Heart right ventricle (tissue), 16 donors: Measurements from ENCODE around the gene CLDN24. TPM values are rescaled to one million over a fixed set of nuclear protein-coding genes. Genes with fewer than 3 reads are reported as not detected.

Experiments
- ATAC-seq, 8 donors: fragments of 200-7000 bp; cut with Tn5 transposase; one replicate each; pipeline ENCODE4 v1.9.1; 2020; ENCODE audit warnings: mild to moderate bottlenecking in 8 of 8, moderate library complexity in 8 of 8, moderate number of reproducible peaks in 1 of 8
- DNase-seq, 2 donors: peaks; one replicate each; pipeline ENCODE4 v3.0.0-alpha.2; 2020
- H3K27ac ChIP-seq, 10 donors: fragments of 200-600 bp; sonication (generic) in 2 of 10; one replicate each; pipeline versions ENCODE4 v1.5.0 to v1.8.0; 2020 to 2022; ENCODE audit warnings: mild to moderate bottlenecking in 3 of 10
- H3K27me3 ChIP-seq, 7 donors: fragments of 200-600 bp; one replicate each; pipeline ENCODE4 v1.8.0; 2021 to 2022; ENCODE audit warnings: mild to moderate bottlenecking in 2 of 7
- H3K36me3 ChIP-seq, 9 donors: fragments of 200-600 bp; sonication (generic) in 1 of 9; one replicate each; pipeline versions ENCODE4 v1.5.0 to v1.8.0; 2020 to 2022; ENCODE audit warnings: mild to moderate bottlenecking in 2 of 9
- H3K4me1 ChIP-seq, 9 donors: fragments of 200-600 bp; sonication (generic) in 1 of 9; one replicate each; pipeline versions ENCODE4 v1.5.0 to v1.8.0; 2020 to 2022; ENCODE audit warnings: mild to moderate bottlenecking in 4 of 9
- H3K4me3 ChIP-seq, 10 donors: fragments of 200-600 bp; sonication (generic) in 2 of 10; one replicate each; pipeline versions ENCODE4 v1.5.0 to v1.8.0; 2020 to 2022; ENCODE audit warnings: mild to moderate bottlenecking in 7 of 10, moderate library complexity in 2 of 10
- H3K9me3 ChIP-seq, 11 donors: fragments of 200-600 bp in 10 of 11; sonication (generic) in 2 of 11; one replicate each; pipeline versions ENCODE4 v1.5.0 to v1.8.0; 2013 to 2022; ENCODE audit warnings: mild to moderate bottlenecking in 2 of 11, control low read depth in 1 of 11, moderate library complexity in 1 of 11
- WGBS, 2 donors: extraction: QIAGEN DNeasy Blood & Tissue Kit; methylation state at CpG; one replicate each; pipeline ENCODE4 v1.1.7; 2013; ENCODE audit warnings: inconsistent platforms in 1 of 2; 5-methylcytosine and 5-hydroxymethylcytosine counted together
- intact Hi-C, 10 donors: fragments of 100-400 bp; cut with DNase I; formaldehyde crosslinking; loops; one replicate each; pipeline versions ENCODE4 v1.11.1 to v1.14.2; 2022
- polyA plus RNA-seq, 2 donors: library from polyadenylated mRNA; stranded (reverse); fragments of 200-250 nt; gene quantifications; one replicate each; pipeline ENCODE4 v1.2.3, GENCODE V29; 2013
- total RNA-seq, 10 donors: library from RNA; stranded (reverse); fragmentation: NEBNext Ultra II Directional in 3 of 10; extraction: Animal tissue kit (Norgen Biotek cat#: 25700) in 3 of 10; gene quantifications; one replicate each; pipeline versions ENCODE4 v1.2.1 to v1.2.4, GENCODE V29; 2021 to 2023
- TF ChIP-seq, protein P1 (sequence below), 9 donors: fragments of 200-600 bp; sonication (generic) in 2 of 9; IDR thresholded peaks; one replicate each; pipeline versions ENCODE4 v1.5.0 to v1.8.0; 2021 to 2022; ENCODE audit warnings: antibody characterized with exemption in 9 of 9, mild to moderate bottlenecking in 5 of 9, moderate library complexity in 1 of 9
- donor health status: Arrhythmogenic right ventricular cardiomyopathy.
- donor health status: ischemic (EF 13 %, LVEDD 7.1; RV severe dilation, severe dysfunction).
- donor health status: healthy with polysubstance abuse.
- donor health status: DM: no; HTN: yes; CAD: no.
- donor health status: DM: no; HTN: no; CAD: no.
- donor health status: ischemic (EF 25% LVEDD 6.9; RV normal size, moderate dysfunction).
- donor health status: ischemic (EF 25% LVEDD 5.7; RV mildly dilated, moderate dysfunction).
- donor health status: healthy.
- donor health status: DM: yes; HTN: yes; CAD: no.
- donor health status: Ischemic cardiomyopathy.
- donor health status: ischemic (EF 35%, LVEDD 5.7; RV mildly dilated, moderate dysfunction).
- donor health status: nonischemic (EF 11% LVEDD 7.7; RV severe dilation, severe dysfunction).
- donor health status: DM: yes; HTN: yes; CAD: no.
- donor health status: PGD.
- donor health status: ischemic (EF 29% LVEDD 5.4; RV normal size, mild dysfunction).
- donor health status: nonischemic (EF 23%, LVEDD 6.1; RV moderate dilation, normal function).

CLDN24 gene
- total and polyA plus RNA-seq, 12 donors = not detected

DNA sequence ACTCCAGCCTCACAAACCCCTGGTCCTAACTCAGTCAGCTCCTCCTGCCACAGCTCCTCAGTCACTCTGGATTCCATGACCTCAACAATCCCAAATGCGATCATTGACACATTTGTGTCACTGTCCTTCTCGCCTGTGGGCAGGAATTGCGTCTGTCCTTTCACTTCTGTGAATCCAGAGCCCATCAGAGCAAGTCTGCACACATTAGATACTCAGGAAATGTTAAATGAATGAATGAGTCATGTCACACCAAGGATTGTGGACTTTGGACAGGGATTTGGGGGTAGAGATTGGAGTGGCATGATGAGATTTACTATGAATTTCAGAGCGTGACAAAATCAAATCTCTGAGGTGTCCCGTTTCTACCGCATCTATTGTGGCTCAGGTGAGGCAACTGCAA lies 11.8 kb upstream of the CLDN24 start:
- no peaks in the 10 kb centered on the region for H3K36me3 ChIP-seq
- H3K4me3 ChIP-seq = no peak overlapping the region
- WGBS, 2 donors = 94 to 96% methylated on average over 6 of the region's 6 CpGs
- DNase-seq = no peak
- intact Hi-C loops = no loop called here
- TF ChIP-seq, protein P1, sequence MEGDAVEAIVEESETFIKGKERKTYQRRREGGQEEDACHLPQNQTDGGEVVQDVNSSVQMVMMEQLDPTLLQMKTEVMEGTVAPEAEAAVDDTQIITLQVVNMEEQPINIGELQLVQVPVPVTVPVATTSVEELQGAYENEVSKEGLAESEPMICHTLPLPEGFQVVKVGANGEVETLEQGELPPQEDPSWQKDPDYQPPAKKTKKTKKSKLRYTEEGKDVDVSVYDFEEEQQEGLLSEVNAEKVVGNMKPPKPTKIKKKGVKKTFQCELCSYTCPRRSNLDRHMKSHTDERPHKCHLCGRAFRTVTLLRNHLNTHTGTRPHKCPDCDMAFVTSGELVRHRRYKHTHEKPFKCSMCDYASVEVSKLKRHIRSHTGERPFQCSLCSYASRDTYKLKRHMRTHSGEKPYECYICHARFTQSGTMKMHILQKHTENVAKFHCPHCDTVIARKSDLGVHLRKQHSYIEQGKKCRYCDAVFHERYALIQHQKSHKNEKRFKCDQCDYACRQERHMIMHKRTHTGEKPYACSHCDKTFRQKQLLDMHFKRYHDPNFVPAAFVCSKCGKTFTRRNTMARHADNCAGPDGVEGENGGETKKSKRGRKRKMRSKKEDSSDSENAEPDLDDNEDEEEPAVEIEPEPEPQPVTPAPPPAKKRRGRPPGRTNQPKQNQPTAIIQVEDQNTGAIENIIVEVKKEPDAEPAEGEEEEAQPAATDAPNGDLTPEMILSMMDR (IDR thresholded peaks at IDR 0.05) = no peak
- peaks cover 0 to 4% (median 0%) of the 10 kb centered on the region in 11 donors for H3K9me3 ChIP-seq
- no peak for ATAC-seq
- peaks cover 0 to 17% (median 3%) of the 10 kb centered on the region in 9 donors for H3K4me1 ChIP-seq
- no peak overlapping the region for H3K27ac ChIP-seq
- H3K27me3 ChIP-seq = no peaks in the 10 kb centered on the region

DNA sequence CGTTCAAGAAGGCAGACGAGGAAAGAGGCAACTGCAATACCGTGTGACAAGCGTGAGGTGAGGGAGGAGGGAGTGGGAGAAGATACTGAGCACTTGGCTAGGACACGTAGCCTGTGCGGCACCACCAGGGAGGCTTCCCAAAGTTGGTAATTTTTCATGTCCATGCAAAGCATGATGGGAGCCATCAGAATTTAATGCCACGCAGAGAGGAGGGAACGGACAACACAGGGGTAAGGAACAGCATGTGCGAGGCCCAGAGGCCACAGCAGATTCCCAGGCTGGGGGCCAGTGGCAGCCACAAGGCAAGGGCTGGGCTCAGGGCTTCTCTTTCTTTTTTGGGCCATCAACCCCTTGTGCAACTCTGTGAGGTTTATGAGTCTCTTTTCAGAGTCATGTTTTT lies 11.0 kb upstream of the CLDN24 start:
- intact Hi-C loops = no loop called here
- DNase-seq (no peak), ATAC-seq (no peak)
- H3K4me3 ChIP-seq = no peak overlapping the region
- H3K27me3 ChIP-seq = no peaks in the 10 kb centered on the region
- peaks cover 0 to 17% (median 3%) of the 10 kb centered on the region in 9 donors for H3K4me1 ChIP-seq
- no peaks in the 10 kb centered on the region for H3K36me3 ChIP-seq
- 91 to 93% methylated on average over 9 of the region's 9 CpGs for WGBS, 2 donors
- no peak overlapping the region for H3K27ac ChIP-seq
- peaks cover 0 to 4% (median 0%) of the 10 kb centered on the region in 11 donors for H3K9me3 ChIP-seq
- TF ChIP-seq, protein P1 (IDR thresholded peaks at IDR 0.05) = no peak

DNA sequence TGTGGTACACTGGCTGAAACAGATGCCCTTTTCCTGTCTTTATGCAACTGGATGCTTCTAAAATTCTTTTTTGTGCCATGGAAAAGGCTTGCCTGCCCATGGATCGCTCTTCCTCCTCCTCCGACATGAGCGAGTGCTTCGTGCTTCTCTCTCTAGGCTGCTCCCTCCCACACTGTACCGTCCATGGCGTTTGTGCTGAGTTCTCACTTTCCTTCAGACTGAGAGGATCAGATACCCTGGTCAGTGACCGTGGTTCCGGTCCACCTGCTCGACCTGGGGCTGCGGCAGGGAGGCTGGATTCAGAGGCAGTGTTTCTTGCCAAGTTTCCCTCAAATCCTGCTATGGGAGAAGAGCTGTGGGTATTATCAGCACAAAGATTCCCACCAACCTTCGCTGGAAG lies 10.2 kb upstream of the CLDN24 start:
- Histone ChIP-seq H3K27me3 (no peaks in the 10 kb centered on the region), H3K4me1 (peaks cover 0 to 17% (median 3%) of the 10 kb centered on the region in 9 donors), H3K36me3 (no peaks in the 10 kb centered on the region), H3K9me3 (peaks cover 0 to 4% (median 0%) of the 10 kb centered on the region in 11 donors), H3K27ac (no peak overlapping the region), H3K4me3 (no peak overlapping the region)
- WGBS, 2 donors = 77 to 89% methylated on average over 11 of the region's 11 CpGs
- intact Hi-C loops = no loop called here
- DNase-seq (no peak), ATAC-seq (no peak)
- TF ChIP-seq, protein P1 (IDR thresholded peaks at IDR 0.05) = no peak

DNA sequence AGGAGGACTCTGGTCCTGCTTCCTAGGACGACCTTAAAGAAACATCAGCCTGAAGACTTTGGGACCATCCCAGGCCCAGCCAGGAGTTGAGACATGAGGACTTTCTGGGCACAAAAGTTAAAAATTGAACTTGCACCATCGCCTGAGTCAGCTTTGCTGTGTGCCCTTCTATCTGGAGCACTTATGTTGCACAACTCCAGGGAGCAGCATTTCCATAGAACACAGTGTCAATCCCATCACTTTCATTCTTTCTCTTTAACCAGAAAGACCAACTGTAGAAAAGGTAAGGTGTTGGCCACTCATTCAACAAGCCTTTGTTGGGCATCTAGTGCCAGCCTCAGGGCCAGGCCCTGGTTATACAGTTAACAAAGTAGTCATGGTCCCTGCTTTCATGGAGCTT lies 8.6 kb upstream of the CLDN24 start:
- 94 to 97% methylated on average over 2 of the region's 2 CpGs for WGBS, 2 donors
- peak in 1 of 8 donors; percentile 18 for ATAC-seq
- Histone ChIP-seq H3K4me1 (peaks cover 0 to 12% (median 3%) of the 10 kb centered on the region in 9 donors), H3K27me3 (no peaks in the 10 kb centered on the region), H3K27ac (peak overlapping the region in 1 of 10 donors; percentile 39), H3K4me3 (no peak overlapping the region), H3K9me3 (peaks cover 0 to 4% (median 0%) of the 10 kb centered on the region in 11 donors), H3K36me3 (no peaks in the 10 kb centered on the region)
- TF ChIP-seq, protein P1 (IDR thresholded peaks at IDR 0.05) = no peak
- intact Hi-C loops = no loop called here
- no peak for DNase-seq
